Measurements from ENCODE around the gene ELFN1.

ELFN1 gene

GRCh38 chr7:1744296-1745017, 74.4 kb downstream of the ELFN1 start:
- H3K27me3 Mint-ChIP-seq (ENCODE audit: low read depth): peaks cover 21% of the 10 kb centered on the region
- no peak overlapping the region for H3K27ac Mint-ChIP-seq
- TF ChIP-seq CTCF (IDR thresholded peaks at IDR 0.05; ENCODE audit: unreplicated experiment in 3 of 3): no peak
- H3K4me1 Mint-ChIP-seq: peaks cover 6% of the 10 kb centered on the region
- no peaks in the 10 kb centered on the region for H3K9me3 Mint-ChIP-seq
- H3K36me3 Mint-ChIP-seq (ENCODE audit: low read depth): peaks cover 24% of the 10 kb centered on the region
- no peak overlapping the region for H3K4me3 Mint-ChIP-seq

- peaks cover 17% of the 10 kb centered on the region for H3K27me3 Mint-ChIP-seq (ENCODE audit: low read depth)
- peaks cover 24% of the 10 kb centered on the region for H3K36me3 Mint-ChIP-seq (ENCODE audit: low read depth)
- H3K4me3 Mint-ChIP-seq: no peak overlapping the region
- peaks cover 6% of the 10 kb centered on the region for H3K4me1 Mint-ChIP-seq
- H3K27ac Mint-ChIP-seq: no peak overlapping the region
- TF ChIP-seq CTCF (IDR thresholded peaks at IDR 0.05; ENCODE audit: unreplicated experiment in 3 of 3): no peak
- H3K9me3 Mint-ChIP-seq: no peaks in the 10 kb centered on the region
Measured at GRCh38 chr7:1745018-1745532, 75.0 kb downstream of the ELFN1 start.

- no peak overlapping the region for H3K27ac Mint-ChIP-seq
- no peak for TF ChIP-seq CTCF (IDR thresholded peaks at IDR 0.05; ENCODE audit: unreplicated experiment in 3 of 3)
- H3K36me3 Mint-ChIP-seq (ENCODE audit: low read depth): peaks cover 24% of the 10 kb centered on the region
- no peaks in the 10 kb centered on the region for H3K9me3 Mint-ChIP-seq
- peaks cover 6% of the 10 kb centered on the region for H3K4me1 Mint-ChIP-seq
- H3K4me3 Mint-ChIP-seq: no peak overlapping the region
- H3K27me3 Mint-ChIP-seq (ENCODE audit: low read depth): peaks cover 20% of the 10 kb centered on the region
Measured at GRCh38 chr7:1745576-1746490, 75.8 kb downstream of the ELFN1 start.

GRCh38 chr7:1746491-1746975, 76.5 kb downstream of the ELFN1 start:
- H3K4me1 Mint-ChIP-seq: peaks cover 6% of the 10 kb centered on the region
- peaks cover 24% of the 10 kb centered on the region for H3K36me3 Mint-ChIP-seq (ENCODE audit: low read depth)
- H3K27ac Mint-ChIP-seq: no peak overlapping the region
- no peak overlapping the region for H3K4me3 Mint-ChIP-seq
- peaks cover 24% of the 10 kb centered on the region for H3K27me3 Mint-ChIP-seq (ENCODE audit: low read depth)
- no peaks in the 10 kb centered on the region for H3K9me3 Mint-ChIP-seq
- no peak for TF ChIP-seq CTCF (IDR thresholded peaks at IDR 0.05; ENCODE audit: unreplicated experiment in 3 of 3)

- Mint-ChIP-seq H3K4me3 (no peak overlapping the region), H3K27me3 (ENCODE audit: low read depth) (peaks cover 24% of the 10 kb centered on the region), H3K9me3 (no peaks in the 10 kb centered on the region), H3K4me1 (peaks cover 6% of the 10 kb centered on the region), H3K36me3 (ENCODE audit: low read depth) (peaks cover 24% of the 10 kb centered on the region), H3K27ac (no peak overlapping the region)
- no peak for TF ChIP-seq CTCF (IDR thresholded peaks at IDR 0.05; ENCODE audit: unreplicated experiment in 3 of 3)
Measured at GRCh38 chr7:1747004-1747801, 77.1 kb downstream of the ELFN1 start.

All from nephron (organoid).